OCI-LY3 (cell line): ENCODE results near the gene TDP2.
"Not testable (repeated sequence)": the region's sequence is repeated elsewhere in the genome, so short reads cannot be mapped to it uniquely, and the experiment has no call there.

Source experiments
- H2AFZ ChIP-seq: fragments of 200-600, 300-600 bp; shearing (Covaris generic); 2 replicates; pipeline ENCODE4 v1.6.0; 2014; ENCODE audit warnings: antibody characterized with exemption, low read depth, low read length
- H3K27ac ChIP-seq: fragments of 200-600, 300-600 bp; sonication (generic); 2 replicates; pipeline ENCODE4 v1.5.1; 2014; ENCODE audit warnings: mild to moderate bottlenecking, low read length, moderate library complexity, mixed read lengths
- H3K27me3 ChIP-seq: fragments of 200-600, 300-600 bp; sonication (generic); 2 replicates; pipeline ENCODE4 v1.6.1; 2014; ENCODE audit warnings: low read depth, low read length, mixed read lengths
- H3K36me3 ChIP-seq: fragments of 200-600, 300-600 bp; sonication (generic); replicated peaks from 2 replicates; pipeline ENCODE3; 2014; ENCODE audit warnings: low read depth, low read length, mixed read lengths
- H3K4me1 ChIP-seq: fragments of 300-600, 200-600 bp; sonication (generic); 2 replicates; pipeline ENCODE4 v1.6.1; 2014; ENCODE audit warnings: low read length, mixed read lengths
- H3K4me2 ChIP-seq: fragments of 200-600, 300-600 bp; sonication (generic); 2 replicates; pipeline ENCODE4 v1.6.1; 2014; ENCODE audit warnings: low read length, mixed read lengths
- H3K4me3 ChIP-seq: fragments of 300-600, 200-600 bp; sonication (generic); 2 replicates; pipeline ENCODE4 v1.5.1; 2014; ENCODE audit warnings: antibody characterized with exemption, mild to moderate bottlenecking, low read length, moderate library complexity
- H3K79me2 ChIP-seq: fragments of 300-600, 200-600 bp; shearing (Covaris generic); 2 replicates; pipeline ENCODE4 v1.6.1; 2014; ENCODE audit warnings: mild to moderate bottlenecking, low read length, mixed read lengths
- H3K9ac ChIP-seq: fragments of 300-600, 200-600 bp; shearing (Covaris generic); 2 replicates; pipeline ENCODE4 v1.6.0; 2014; ENCODE audit warnings: mild to moderate bottlenecking, low read length, moderate library complexity
- H3K9me3 ChIP-seq: fragments of 200-600, 300-600 bp; shearing (Covaris generic); 2 replicates; pipeline ENCODE4 v1.6.1; 2014; ENCODE audit warnings: low read length, mixed read lengths; ENCODE audit not compliant: insufficient read depth
- H4K20me1 ChIP-seq: fragments of 200-600, 300-600 bp; sonication (generic); 2 replicates; pipeline ENCODE4 v1.6.1; 2016; ENCODE audit warnings: low read length, mixed read lengths; ENCODE audit not compliant: insufficient read depth
- EZH2phosphoT487 ChIP-seq: fragments of 200-600 bp; shearing (Covaris generic); IDR thresholded peaks from 2 replicates; pipeline ENCODE4 v1.6.1; 2018; ENCODE audit warnings: antibody characterized with exemption, mixed run types, low read depth
- TF ChIP-seq, protein P1 (sequence below): fragments of 200-600, 300-600 bp; sonication (generic); IDR thresholded peaks from 2 replicates; pipeline ENCODE4 v1.5.1; 2014; ENCODE audit warnings: antibody characterized with exemption, low read length, low read depth

Gene TDP2

GRCh38 chr6:24662236-24662635 lies 4.5 kb downstream of the TDP2 start:
- Histone ChIP-seq H2AFZ (no peak overlapping the region), H3K4me3 (no peak overlapping the region), H3K27ac (no peak overlapping the region), H3K4me1 (peaks cover 8% of the 10 kb centered on the region; the same call in 1 of the 2 replicates), H4K20me1 (no peaks in the 10 kb centered on the region), H3K4me2 (no peak overlapping the region), H3K9ac (no peak overlapping the region), H3K36me3 (peaks cover 13% of the 10 kb centered on the region), H3K9me3 (no peaks in the 10 kb centered on the region), H3K79me2 (peaks cover 27% of the 10 kb centered on the region), H3K27me3 (no peaks in the 10 kb centered on the region)
- TF ChIP-seq, protein P1, sequence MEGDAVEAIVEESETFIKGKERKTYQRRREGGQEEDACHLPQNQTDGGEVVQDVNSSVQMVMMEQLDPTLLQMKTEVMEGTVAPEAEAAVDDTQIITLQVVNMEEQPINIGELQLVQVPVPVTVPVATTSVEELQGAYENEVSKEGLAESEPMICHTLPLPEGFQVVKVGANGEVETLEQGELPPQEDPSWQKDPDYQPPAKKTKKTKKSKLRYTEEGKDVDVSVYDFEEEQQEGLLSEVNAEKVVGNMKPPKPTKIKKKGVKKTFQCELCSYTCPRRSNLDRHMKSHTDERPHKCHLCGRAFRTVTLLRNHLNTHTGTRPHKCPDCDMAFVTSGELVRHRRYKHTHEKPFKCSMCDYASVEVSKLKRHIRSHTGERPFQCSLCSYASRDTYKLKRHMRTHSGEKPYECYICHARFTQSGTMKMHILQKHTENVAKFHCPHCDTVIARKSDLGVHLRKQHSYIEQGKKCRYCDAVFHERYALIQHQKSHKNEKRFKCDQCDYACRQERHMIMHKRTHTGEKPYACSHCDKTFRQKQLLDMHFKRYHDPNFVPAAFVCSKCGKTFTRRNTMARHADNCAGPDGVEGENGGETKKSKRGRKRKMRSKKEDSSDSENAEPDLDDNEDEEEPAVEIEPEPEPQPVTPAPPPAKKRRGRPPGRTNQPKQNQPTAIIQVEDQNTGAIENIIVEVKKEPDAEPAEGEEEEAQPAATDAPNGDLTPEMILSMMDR: no peak
- TF ChIP-seq EZH2phosphoT487: no peak

GRCh38 chr6:24661759-24662158 lies 4.9 kb downstream of the TDP2 start:
- H3K79me2 ChIP-seq: peaks cover 24% of the 10 kb centered on the region
- H4K20me1 ChIP-seq, H3K4me2 ChIP-seq, H3K4me3 ChIP-seq, H3K27ac ChIP-seq, H3K4me1 ChIP-seq, H2AFZ ChIP-seq, H3K9me3 ChIP-seq, H3K9ac ChIP-seq, H3K27me3 ChIP-seq: not testable (repeated sequence)
- peaks cover 13% of the 10 kb centered on the region for H3K36me3 ChIP-seq

GRCh38 chr6:24660105-24660504 lies 6.6 kb downstream of the TDP2 start:
- H3K4me2 ChIP-seq: no peak overlapping the region
- H3K4me1 ChIP-seq: peaks cover under 1% of the 10 kb centered on the region; the same call in 1 of the 2 replicates
- H4K20me1 ChIP-seq: no peaks in the 10 kb centered on the region
- no peak for TF ChIP-seq EZH2phosphoT487
- TF ChIP-seq, protein P1: no peak
- no peaks in the 10 kb centered on the region for H3K9me3 ChIP-seq
- H3K27me3 ChIP-seq: no peaks in the 10 kb centered on the region
- H2AFZ ChIP-seq: no peak overlapping the region
- no peak overlapping the region for H3K9ac ChIP-seq
- no peak overlapping the region for H3K4me3 ChIP-seq
- no peak overlapping the region for H3K27ac ChIP-seq
- H3K79me2 ChIP-seq: peaks cover 9% of the 10 kb centered on the region
- peaks cover 11% of the 10 kb centered on the region for H3K36me3 ChIP-seq

DNA sequence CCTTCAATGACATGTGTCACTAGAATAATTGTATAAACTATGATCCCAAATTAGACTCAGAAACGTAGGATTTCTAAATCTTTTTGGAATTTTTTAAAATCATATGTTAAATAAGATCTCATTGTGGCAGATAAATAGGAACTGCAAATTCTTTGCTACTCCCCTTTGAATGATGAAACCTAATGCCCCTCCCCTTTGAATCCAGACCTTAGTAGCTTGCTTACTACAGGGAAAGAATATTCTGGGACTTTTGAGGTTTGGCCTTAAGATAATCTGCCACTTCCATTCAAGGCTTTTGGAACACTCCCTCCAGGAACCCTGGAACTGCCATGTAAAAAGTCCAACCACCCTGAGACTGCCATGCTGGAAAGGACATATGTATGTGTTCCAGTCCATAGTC lies 7.1 kb downstream of the TDP2 start:
- Histone ChIP-seq H3K79me2 (peaks cover 3% of the 10 kb centered on the region; the same call in 1 of the 2 replicates), H3K9ac (no peak overlapping the region), H3K4me1 (no peaks in the 10 kb centered on the region), H4K20me1 (no peaks in the 10 kb centered on the region), H3K4me3 (no peak overlapping the region), H3K27me3 (no peaks in the 10 kb centered on the region), H3K4me2 (no peak overlapping the region), H3K9me3 (no peaks in the 10 kb centered on the region), H3K36me3 (peaks cover 8% of the 10 kb centered on the region), H2AFZ (no peak overlapping the region), H3K27ac (no peak overlapping the region)
- TF ChIP-seq, protein P1: no peak
- no peak for TF ChIP-seq EZH2phosphoT487
